Activated CD8-positive, alpha-beta memory T cell treated with anti-CD3 and anti-CD28 coated beads for 4 hours (primary cell): Measurements from ENCODE around the gene SSX2IP.

ENCODE experiments used
- DNase-seq, 2 donors: peaks; one replicate each; pipeline ENCODE4 v3.0.0-alpha.2; 2020; ENCODE audit warnings: low read depth in 2 of 2

Gene SSX2IP

DNA sequence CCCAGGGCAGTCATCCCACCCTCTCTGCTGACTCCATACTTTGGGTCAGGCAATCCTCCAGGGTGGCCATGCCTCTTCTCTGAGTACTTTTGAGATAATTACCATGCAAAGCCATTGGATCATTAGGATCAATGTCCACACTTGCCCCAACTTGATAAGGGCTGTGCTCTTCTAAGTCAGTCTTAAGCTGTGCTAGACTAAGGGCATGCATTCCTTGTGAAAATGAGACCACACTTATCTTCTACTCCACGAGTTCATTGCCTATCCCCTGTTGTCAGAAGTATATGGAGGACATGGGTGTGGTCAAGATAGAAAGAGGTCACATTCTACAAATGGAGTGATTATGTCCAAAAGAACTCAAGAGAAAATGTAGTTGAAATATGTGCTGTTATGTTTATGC is 18.9 kb upstream of the SSX2IP start:
- no peak for DNase-seq

GRCh38 chr1:84708031-84708430 is 17.8 kb upstream of the SSX2IP start:
- no peak for DNase-seq

DNA sequence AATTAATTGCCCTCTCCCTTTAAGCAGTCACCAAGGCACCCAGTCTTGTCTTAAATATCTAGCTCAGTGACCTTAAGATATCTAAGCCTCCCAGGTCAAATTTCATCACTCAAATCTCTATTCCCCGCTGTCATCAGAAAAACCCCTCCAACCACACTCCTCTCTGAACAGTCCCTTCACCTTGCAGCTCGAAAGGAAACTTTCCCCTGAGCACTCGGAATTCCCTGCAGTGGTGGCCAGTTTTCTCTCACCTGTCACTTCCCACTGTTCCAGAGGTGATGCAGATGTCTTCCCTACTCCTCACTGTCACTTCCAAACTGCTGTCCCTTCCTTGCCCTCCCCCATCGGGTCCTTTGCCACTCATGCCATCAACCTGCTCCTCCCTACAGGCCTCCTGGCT is 15.3 kb upstream of the SSX2IP start:
- DNase-seq = no peak

- no peak for DNase-seq
Observed at GRCh38 chr1:84704872-84705417, 14.7 kb upstream of the SSX2IP start.

DNA sequence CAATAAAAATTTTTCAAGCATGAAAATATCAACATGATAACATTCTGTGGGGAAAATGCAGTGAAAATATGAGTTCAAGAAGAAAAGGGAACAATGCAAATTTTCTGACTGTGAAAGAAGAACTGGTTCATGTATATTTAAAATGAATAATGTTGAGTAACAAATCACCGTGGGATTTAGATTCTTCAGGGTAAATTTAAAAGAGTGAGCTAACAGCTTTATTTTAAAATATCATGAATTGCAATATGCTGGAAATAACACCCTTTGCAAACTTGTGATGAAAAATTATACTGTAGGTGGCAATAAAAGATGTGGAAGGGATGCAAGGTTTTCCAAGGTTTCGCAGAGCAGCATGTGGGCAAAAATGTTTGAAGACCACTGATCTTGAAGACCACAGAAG is 13.2 kb upstream of the SSX2IP start:
- DNase-seq = no peak

GRCh38 chr1:84702143-84702542 is 11.9 kb upstream of the SSX2IP start:
- DNase-seq = no peak

DNA sequence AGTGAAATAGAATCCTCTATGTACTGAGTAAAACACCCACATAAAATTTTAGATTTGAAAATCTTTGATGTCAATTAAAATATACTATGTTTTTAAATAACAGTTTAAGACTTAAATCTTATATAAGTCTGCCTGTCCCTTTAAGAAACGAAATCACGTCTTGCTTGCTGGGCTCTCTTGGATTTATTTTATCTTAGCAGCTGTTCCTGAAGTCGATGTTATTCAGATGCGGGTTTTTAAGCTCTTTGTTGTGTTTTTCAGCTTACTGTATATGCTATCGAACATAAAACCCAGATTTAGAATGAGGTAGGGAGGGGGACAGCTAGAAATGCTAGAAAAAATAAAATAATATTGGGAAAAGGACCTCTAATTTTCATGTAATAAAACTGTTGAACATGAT is 11.1 kb upstream of the SSX2IP start:
- no peak for DNase-seq

DNA sequence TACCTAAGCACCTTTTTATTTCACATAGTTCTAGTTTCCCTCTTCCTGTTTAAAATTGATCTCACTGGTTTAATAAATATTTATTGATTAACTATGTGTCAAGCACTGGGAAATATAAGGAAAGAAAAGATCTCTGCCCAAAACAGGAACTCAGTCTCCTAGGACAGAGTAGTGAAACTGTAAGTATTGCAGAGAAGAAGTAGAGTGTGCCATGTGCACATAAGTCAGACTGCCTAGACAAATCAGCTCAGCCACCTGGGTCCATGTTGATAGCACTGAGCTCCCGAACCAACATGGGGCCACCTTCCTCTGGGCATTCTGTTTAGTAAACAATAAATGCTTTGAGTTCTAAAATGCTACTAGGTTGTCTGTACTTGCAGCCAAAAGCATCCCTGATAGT is 9.8 kb upstream of the SSX2IP start:
- no peak for DNase-seq

DNA sequence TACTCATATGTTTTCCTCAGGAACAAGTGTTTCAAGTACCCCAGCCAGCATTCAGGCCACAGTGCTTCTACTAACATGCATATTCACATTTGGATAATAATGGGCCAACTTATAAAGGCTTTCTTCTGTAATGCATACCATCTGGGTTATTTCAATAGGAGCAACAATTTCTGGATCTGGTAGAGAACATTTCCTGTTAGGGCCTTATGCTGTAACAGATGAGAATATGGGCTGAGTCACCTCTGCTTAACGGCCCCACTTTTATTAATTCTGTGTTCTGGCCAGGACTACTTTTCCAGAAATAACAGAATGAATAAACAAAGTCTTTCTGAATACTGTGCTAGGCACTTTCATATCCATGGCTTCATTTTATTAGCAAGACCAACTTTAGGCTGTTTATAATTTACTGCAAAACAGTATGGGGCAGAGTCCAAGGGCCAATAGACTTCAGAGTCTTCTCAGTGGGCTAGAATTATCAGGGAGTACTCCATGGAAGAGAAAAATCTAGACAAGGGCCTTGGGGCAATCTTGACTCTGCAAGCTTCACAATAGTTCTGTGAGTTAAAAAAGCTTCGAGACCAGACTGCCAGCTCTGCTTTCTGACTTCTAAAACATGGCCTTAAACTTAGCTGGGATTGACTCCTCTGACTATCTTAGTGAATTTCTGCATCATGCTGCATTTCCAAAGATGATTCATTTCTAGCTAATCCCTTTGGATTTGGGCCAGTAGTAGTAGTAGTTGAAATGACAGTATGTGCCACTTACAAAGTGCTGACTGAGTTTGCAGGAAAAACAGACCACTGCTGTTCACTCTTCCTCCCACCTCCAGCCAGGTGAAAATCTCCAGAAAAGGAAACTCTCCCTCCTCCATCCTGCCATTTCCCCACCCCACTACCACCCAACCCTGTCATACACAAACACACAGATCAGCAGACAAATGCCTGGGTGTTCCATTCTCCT is 8.2 kb upstream of the SSX2IP start:
- no peak for DNase-seq

- no peak for DNase-seq
Observed at GRCh38 chr1:84693785-84694184, 3.5 kb upstream of the SSX2IP start.

DNA sequence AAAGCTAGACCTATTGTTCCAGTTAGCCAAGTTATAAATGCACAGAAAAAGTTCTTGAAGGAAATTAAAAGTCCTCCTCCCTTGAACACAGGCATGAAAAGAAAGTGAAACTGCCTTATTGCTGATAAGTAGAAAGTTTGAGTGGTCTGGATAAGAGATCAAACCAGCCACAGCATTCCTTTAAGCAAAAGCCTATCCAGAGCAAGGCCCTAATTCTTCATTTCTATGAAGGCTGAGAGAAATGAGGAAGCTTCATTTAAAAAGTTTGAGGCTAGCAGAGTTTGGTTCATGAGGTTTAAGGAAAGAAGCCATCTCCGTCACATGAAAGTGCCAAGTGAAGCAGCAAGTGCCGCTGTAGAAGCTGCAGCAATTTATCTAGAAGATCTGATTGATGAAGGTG is 2.7 kb upstream of the SSX2IP start:
- DNase-seq = no peak

GRCh38 chr1:84692391-84692790 is 2.1 kb upstream of the SSX2IP start:
- DNase-seq = no peak

DNA sequence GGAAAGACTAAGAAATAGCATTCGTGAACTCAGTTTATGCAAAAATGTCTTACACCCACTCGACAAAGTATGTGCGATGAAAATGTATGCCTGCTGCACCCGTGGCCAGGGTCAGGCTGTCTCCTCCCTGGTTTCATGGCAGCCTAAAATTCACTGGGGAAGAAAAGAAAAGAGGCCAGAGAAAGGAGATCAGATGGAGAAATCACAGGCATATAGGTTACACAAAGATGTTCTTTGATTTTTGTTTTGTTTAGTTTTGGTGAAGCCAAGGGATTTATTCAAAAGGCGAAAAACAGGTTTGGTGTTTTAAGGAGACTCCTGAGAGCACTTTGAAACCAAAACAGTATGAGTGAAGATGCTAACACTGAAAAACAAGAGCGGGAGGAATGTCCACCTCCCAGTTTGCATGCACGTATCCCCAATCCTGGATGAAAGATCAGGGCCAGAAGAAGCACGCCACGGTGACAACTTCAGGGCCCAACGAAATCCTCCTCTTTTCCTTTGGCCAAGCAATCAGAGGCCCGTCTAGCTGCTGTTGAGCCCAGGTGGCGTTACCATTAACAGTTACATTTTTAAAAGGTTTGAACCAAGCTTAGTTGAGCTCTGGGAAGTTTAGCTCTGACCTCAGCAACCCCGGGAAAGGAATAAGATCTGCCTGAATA is 992 bp upstream of the SSX2IP start:
- DNase-seq = no peak

DNA sequence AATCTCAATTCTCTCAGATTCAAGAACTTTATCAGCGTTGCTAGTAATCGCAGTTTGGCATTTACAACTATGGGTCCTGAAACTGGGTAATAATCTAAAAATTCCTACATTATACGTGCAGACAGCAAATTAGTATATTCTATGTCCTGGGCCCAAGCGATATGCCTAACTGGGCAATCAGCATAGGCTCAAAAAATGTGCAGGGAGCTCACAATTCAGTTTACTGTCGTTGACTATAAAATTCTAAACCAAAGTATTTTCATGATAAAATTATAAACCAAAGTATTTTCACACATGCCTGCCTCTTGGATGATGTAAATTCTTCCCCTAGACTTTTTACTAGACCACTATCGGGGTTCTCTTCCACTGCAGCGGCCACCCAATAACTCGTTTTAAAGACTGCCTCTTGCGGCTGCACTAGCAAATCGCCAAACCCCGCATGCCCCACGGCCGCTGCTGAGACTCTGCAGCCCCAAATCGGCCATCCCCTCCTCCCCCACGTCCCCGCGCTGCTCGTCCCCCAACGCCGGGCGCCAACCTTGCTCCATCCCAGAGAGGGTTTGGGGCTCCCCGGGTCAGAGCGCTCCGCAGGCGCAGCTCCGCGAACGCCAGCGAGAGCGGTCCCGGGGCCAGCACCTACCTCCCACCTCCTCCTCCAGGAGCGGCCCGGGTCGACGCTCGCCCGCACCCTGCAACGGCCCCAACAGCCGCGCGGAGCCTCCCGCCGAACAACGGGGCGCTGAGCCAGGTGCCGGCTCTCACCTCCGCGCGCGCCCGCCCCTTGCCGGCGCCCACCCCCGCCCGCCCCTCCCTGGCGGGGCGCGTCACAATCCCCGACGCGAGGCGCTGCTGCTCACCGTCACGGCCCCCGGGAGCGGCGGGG is 506 bp downstream of the SSX2IP start:
- no peak for DNase-seq

GRCh38 chr1:84688463-84689061 is 1.7 kb downstream of the SSX2IP start:
- no peak for DNase-seq

- no peak for DNase-seq
Observed at GRCh38 chr1:84687714-84688462, 2.4 kb downstream of the SSX2IP start.

GRCh38 chr1:84686223-84686622 is 4.0 kb downstream of the SSX2IP start:
- DNase-seq = no peak

DNA sequence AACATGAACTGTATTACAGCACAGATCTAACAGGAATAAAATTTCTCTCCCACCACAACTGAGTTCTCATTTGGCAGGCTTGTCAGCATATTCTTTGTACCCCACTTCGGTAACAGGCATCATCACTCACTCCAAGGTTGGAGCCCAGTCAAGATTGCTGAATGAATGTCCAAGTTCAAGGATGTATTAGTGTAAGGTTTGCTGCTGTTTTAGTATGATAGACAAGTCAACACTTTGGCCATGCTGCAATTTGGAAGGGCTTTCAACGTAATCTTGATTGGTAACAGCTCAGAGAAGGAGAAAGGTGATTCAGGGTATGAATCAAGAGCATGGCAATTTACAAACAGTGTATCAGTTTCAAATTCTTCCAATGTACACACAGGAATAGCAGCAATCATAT is 6.8 kb downstream of the SSX2IP start:
- DNase-seq = no peak

GRCh38 chr1:84682047-84682446 is 8.2 kb downstream of the SSX2IP start:
- DNase-seq = no peak

DNA sequence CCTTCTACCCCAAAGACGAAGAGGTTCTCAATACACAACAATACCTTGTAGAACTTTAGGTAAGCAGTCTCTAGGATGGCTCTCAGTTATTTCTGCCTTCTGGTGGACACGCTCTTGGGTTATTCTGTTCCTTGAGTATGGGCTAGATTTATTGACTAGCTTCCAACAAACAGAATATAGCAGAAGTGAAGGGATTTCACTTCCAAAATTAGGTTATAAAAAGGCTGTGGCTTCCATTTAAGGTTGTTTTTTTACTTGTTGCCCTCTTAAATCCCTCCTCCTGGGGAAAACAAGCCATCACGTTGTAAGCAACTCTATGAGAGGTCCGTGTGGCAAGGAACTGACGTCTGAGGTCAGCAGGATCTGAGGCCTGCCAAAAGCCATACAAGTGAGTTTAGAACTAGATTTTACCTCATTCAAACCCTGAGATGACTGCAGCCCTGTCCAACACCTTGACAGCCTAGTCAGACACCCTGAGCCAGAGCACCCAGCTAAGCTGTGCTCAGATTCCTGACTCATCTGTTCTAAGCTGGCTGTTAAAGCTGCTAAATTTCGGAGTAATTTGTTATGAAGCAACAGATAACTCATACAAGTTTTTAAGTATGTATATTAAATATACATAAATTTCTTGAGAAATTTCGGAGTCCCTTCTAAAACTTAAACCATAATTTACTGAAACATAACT is 12.7 kb downstream of the SSX2IP start:
- no peak for DNase-seq
